Astrocyte (in vitro differentiated cells and primary cell): ENCODE results near the gene GPRC5B. TPM values are rescaled to one million over a fixed set of nuclear protein-coding genes. Genes with fewer than 3 reads are reported as not detected.

Source experiments
- DNase-seq: peaks from one replicate; pipeline ENCODE4 v3.0.0-alpha.2; 2010; ENCODE audit warnings: low read depth
- FAIRE-seq: peaks from 2 replicates; lab custom pipeline; 2011; peaks lifted over from hg19 to GRCh38; lab: Jason Lieb, UNC
- H2AFZ ChIP-seq: 2 replicates; pipeline ENCODE4 v1.6.0; 2012; ENCODE audit warnings: low read depth, low read length, inconsistent platforms
- H3K27ac ChIP-seq: 2 replicates; pipeline ENCODE4 v1.5.1; 2011; ENCODE audit warnings: low read depth, low read length, inconsistent platforms
- H3K27me3 ChIP-seq: 2 replicates; pipeline ENCODE4 v1.6.0; 2011; ENCODE audit warnings: low read length, inconsistent platforms; ENCODE audit not compliant: insufficient read depth
- H3K36me3 ChIP-seq: 2 replicates; pipeline ENCODE4 v1.5.1; 2011; ENCODE audit warnings: low read length, inconsistent platforms; ENCODE audit not compliant: insufficient read depth
- H3K4me1 ChIP-seq: 2 replicates; pipeline ENCODE4 v1.5.1; 2011; ENCODE audit warnings: low read length, inconsistent platforms; ENCODE audit not compliant: insufficient read depth
- H3K4me2 ChIP-seq: 2 replicates; pipeline ENCODE4 v1.6.0; 2012; ENCODE audit warnings: low read length, inconsistent platforms
- H3K4me3 ChIP-seq: 2 replicates; pipeline ENCODE4 v1.5.1; 2011; ENCODE audit warnings: low read depth, mild to moderate bottlenecking, low read length, inconsistent platforms; ENCODE audit not compliant: insufficient read depth
- H3K79me2 ChIP-seq: 2 replicates; pipeline ENCODE4 v1.6.0; 2012; ENCODE audit warnings: mild to moderate bottlenecking, low read length, inconsistent platforms; ENCODE audit not compliant: insufficient read depth
- H3K9ac ChIP-seq: 2 replicates; pipeline ENCODE4 v1.6.0; 2012; ENCODE audit warnings: mild to moderate bottlenecking, low read length, inconsistent platforms
- H3K9me3 ChIP-seq: 2 replicates; pipeline ENCODE4 v1.5.1; 2012; ENCODE audit warnings: low read depth, mild to moderate bottlenecking, low read length, inconsistent platforms; ENCODE audit not compliant: insufficient read depth
- H4K20me1 ChIP-seq: 2 replicates; pipeline ENCODE4 v1.6.0; 2012; ENCODE audit warnings: low read length, inconsistent platforms; ENCODE audit not compliant: insufficient read depth
- H3K27ac Mint-ChIP-seq: one replicate; pipeline ENCODE4 v1.8.0; 2021; ENCODE audit warnings: mild to moderate bottlenecking, mixed read lengths; ENCODE audit not compliant: unreplicated experiment
- H3K27me3 Mint-ChIP-seq: one replicate; pipeline ENCODE4 v1.8.0; 2021; ENCODE audit warnings: low read depth, mixed read lengths; ENCODE audit not compliant: unreplicated experiment
- H3K36me3 Mint-ChIP-seq: one replicate; pipeline ENCODE4 v1.8.0; 2021; ENCODE audit warnings: low read depth, mixed read lengths; ENCODE audit not compliant: unreplicated experiment
- H3K4me1 Mint-ChIP-seq: one replicate; pipeline ENCODE4 v1.8.0; 2021; ENCODE audit warnings: low read depth, mixed read lengths; ENCODE audit not compliant: unreplicated experiment
- H3K4me3 Mint-ChIP-seq: one replicate; pipeline ENCODE4 v1.8.0; 2021; ENCODE audit warnings: mild to moderate bottlenecking, moderate library complexity, mixed read lengths; ENCODE audit not compliant: unreplicated experiment
- H3K9me3 Mint-ChIP-seq: one replicate; pipeline ENCODE4 v1.8.0; 2021; ENCODE audit warnings: mild to moderate bottlenecking, mixed read lengths; ENCODE audit not compliant: unreplicated experiment
- CTCF ChIP-seq: IDR thresholded peaks from 2 replicates; pipeline ENCODE4 v1.5.1; 2011; ENCODE audit warnings: low read depth, mild to moderate bottlenecking, inconsistent platforms, low read length, moderate library complexity; ENCODE audit not compliant: insufficient read depth
- EZH2 ChIP-seq: IDR thresholded peaks from 2 replicates; pipeline ENCODE4 v1.6.1; 2012; ENCODE audit warnings: mild to moderate bottlenecking, low read length, inconsistent platforms; ENCODE audit not compliant: insufficient read depth
- total RNA-seq: library from RNA; stranded (reverse); gene quantifications from 2 replicates; pipeline ENCODE4 v1.2.1, GENCODE V29; 2021

Gene GPRC5B
- total RNA-seq, 1 donor from 2014 or later = 9.3 TPM

- Histone ChIP-seq H3K27ac (no peak overlapping the region), H3K9ac (no peak overlapping the region), H2AFZ (no peak overlapping the region), H3K4me2 (no peak overlapping the region), H3K36me3 (no peaks in the 10 kb centered on the region), H3K4me3 (no peak overlapping the region), H4K20me1 (no peaks in the 10 kb centered on the region), H3K9me3 (no peaks in the 10 kb centered on the region), H3K4me1 (no peaks in the 10 kb centered on the region), H3K27me3 (no peaks in the 10 kb centered on the region), H3K79me2 (no peaks in the 10 kb centered on the region)
- FAIRE-seq (no peak), DNase-seq (no peak)
- Mint-ChIP-seq H3K27ac (no peak overlapping the region), H3K9me3 (no peaks in the 10 kb centered on the region), H3K27me3 (no peaks in the 10 kb centered on the region), H3K36me3 (peaks cover 3% of the 10 kb centered on the region), H3K4me3 (peak overlapping the region; percentile 21), H3K4me1 (peaks cover 2% of the 10 kb centered on the region)
- TF ChIP-seq EZH2 (no peak), CTCF (no peak)
Observed at GRCh38 chr16:19822533-19822932, 62.1 kb downstream of the GPRC5B start.

GRCh38 chr16:19817875-19818274 is 66.8 kb downstream of the GPRC5B start:
- Histone ChIP-seq H3K27me3 (no peaks in the 10 kb centered on the region), H3K79me2 (no peaks in the 10 kb centered on the region), H2AFZ (no peak overlapping the region), H3K4me3 (no peak overlapping the region), H3K36me3 (no peaks in the 10 kb centered on the region), H3K27ac (no peak overlapping the region), H3K4me1 (no peaks in the 10 kb centered on the region), H3K4me2 (no peak overlapping the region), H3K9me3 (no peaks in the 10 kb centered on the region), H4K20me1 (no peaks in the 10 kb centered on the region), H3K9ac (no peak overlapping the region)
- TF ChIP-seq EZH2 (no peak), CTCF (no peak)
- H3K4me1 Mint-ChIP-seq = peaks cover 2% of the 10 kb centered on the region
- FAIRE-seq (no peak), DNase-seq (no peak)
- H3K36me3 Mint-ChIP-seq = peaks cover 1% of the 10 kb centered on the region
- no peak overlapping the region for H3K27ac Mint-ChIP-seq
- no peak overlapping the region for H3K4me3 Mint-ChIP-seq
- H3K27me3 Mint-ChIP-seq = no peaks in the 10 kb centered on the region
- peaks cover 4% of the 10 kb centered on the region for H3K9me3 Mint-ChIP-seq

- Mint-ChIP-seq H3K4me3 (no peak overlapping the region), H3K27me3 (no peaks in the 10 kb centered on the region), H3K27ac (no peak overlapping the region), H3K4me1 (no peaks in the 10 kb centered on the region), H3K9me3 (peaks cover 4% of the 10 kb centered on the region), H3K36me3 (no peaks in the 10 kb centered on the region)
- H3K79me2 ChIP-seq = no peaks in the 10 kb centered on the region
- H3K27me3 ChIP-seq = no peaks in the 10 kb centered on the region
- DNase-seq = no peak
- H3K4me1 ChIP-seq = no peaks in the 10 kb centered on the region
- no peak overlapping the region for H3K4me3 ChIP-seq
- no peak overlapping the region for H3K9ac ChIP-seq
- no peaks in the 10 kb centered on the region for H4K20me1 ChIP-seq
- no peaks in the 10 kb centered on the region for H3K9me3 ChIP-seq
- H3K36me3 ChIP-seq = no peaks in the 10 kb centered on the region
- no peak overlapping the region for H3K4me2 ChIP-seq
- FAIRE-seq = no peak
- H2AFZ ChIP-seq = no peak overlapping the region
- no peak overlapping the region for H3K27ac ChIP-seq
- TF ChIP-seq CTCF = no peak
- no peak for TF ChIP-seq EZH2
Observed at GRCh38 chr16:19817122-19817521, 67.5 kb downstream of the GPRC5B start.
